Hepatocyte (in vitro differentiated cells): ENCODE data around the gene CIAO2B.

Experiments used
- EZH2phosphoT487 ChIP-seq: fragments of 200-600 bp; sonication (generic); IDR thresholded peaks from one replicate; pipeline ENCODE4 v1.6.1; 2018; ENCODE audit warnings: antibody characterized with exemption, mild to moderate bottlenecking, low read depth, moderate library complexity; ENCODE audit not compliant: unreplicated experiment, severe bottlenecking
- TF ChIP-seq, protein P1 (sequence below): fragments of 200-600 bp; sonication (generic); IDR thresholded peaks from 2 replicates; pipeline ENCODE4 v1.5.1; 2016; ENCODE audit warnings: antibody characterized with exemption, mild to moderate bottlenecking; ENCODE audit not compliant: poor library complexity

DNA sequence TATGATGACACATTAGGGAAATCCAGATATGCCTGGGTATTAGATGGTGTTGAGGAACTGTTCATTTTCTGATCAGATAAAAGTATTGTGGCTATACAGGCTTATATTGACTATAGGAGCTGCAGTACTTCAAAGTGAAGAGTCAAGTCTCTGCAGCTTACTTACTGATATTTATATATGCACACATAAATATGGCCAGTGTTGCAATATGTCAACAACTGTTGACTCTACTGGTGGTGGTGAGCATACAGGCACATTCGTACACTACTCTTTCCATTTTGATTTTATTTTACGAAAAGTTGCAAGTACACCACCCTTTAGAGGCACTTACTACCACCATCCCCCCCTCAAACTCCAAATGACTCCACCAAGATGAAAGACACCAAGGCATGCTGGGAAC lies 2.5 kb downstream of the CIAO2B start:
- TF ChIP-seq, protein P1, sequence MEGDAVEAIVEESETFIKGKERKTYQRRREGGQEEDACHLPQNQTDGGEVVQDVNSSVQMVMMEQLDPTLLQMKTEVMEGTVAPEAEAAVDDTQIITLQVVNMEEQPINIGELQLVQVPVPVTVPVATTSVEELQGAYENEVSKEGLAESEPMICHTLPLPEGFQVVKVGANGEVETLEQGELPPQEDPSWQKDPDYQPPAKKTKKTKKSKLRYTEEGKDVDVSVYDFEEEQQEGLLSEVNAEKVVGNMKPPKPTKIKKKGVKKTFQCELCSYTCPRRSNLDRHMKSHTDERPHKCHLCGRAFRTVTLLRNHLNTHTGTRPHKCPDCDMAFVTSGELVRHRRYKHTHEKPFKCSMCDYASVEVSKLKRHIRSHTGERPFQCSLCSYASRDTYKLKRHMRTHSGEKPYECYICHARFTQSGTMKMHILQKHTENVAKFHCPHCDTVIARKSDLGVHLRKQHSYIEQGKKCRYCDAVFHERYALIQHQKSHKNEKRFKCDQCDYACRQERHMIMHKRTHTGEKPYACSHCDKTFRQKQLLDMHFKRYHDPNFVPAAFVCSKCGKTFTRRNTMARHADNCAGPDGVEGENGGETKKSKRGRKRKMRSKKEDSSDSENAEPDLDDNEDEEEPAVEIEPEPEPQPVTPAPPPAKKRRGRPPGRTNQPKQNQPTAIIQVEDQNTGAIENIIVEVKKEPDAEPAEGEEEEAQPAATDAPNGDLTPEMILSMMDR, result no peak
- TF ChIP-seq EZH2phosphoT487, result no peak
